Adrenal gland (tissue), 12 donors: ENCODE data around the gene GMEB2. TPM values are rescaled to one million over a fixed set of nuclear protein-coding genes. Genes with fewer than 3 reads are reported as not detected.

Experiments
- DNase-seq, 7 donors: peaks; one replicate each; pipeline ENCODE4 v3.0.0-alpha.2; 2019 to 2020
- H3K27ac ChIP-seq, 5 donors: fragments of 200-600 bp; sonication (generic) in 4 of 5; 1 replicate in 3 of 5; 2 replicates in 2 of 5; pipeline versions ENCODE4 v1.5.1 to v1.8.0; 2016 to 2020; ENCODE audit warnings: mild to moderate bottlenecking in 1 of 5
- H3K27me3 ChIP-seq: fragments of 200-600 bp; 2 replicates; pipeline ENCODE4 v1.8.0; 2021
- H3K36me3 ChIP-seq, 2 donors: fragments of 200-600 bp; replicated peaks in 1 of 2; 1 replicate in 1 of 2; 2 replicates in 1 of 2; pipeline versions ENCODE4 v1.5.1 to v1.8.0; 2018 to 2022
- H3K4me1 ChIP-seq, 2 donors: fragments of 200-600 bp; replicated peaks in 1 of 2; 1 replicate in 1 of 2; 2 replicates in 1 of 2; pipeline versions ENCODE4 v1.5.1 to v1.8.0; 2018 to 2021
- H3K4me3 ChIP-seq, 4 donors: fragments of 200-600 bp; sonication (generic) in 3 of 4; one replicate each; pipeline ENCODE4 v1.5.1; 2016 to 2018
- H3K9me3 ChIP-seq, 3 donors: fragments of 200-600 bp; sonication (generic) in 1 of 3; replicated peaks in 1 of 3; 1 replicate in 2 of 3; 2 replicates in 1 of 3; pipeline versions ENCODE4 v1.5.1 to v1.8.0; 2016 to 2021
- CTCF ChIP-seq, 6 experiments: fragments of 450-650 bp in 4 of 6; fragments of 200-600 bp in 2 of 6; sonication (generic) in 1 of 6; IDR thresholded peaks; 1 replicate in 5 of 6; 2 replicates in 1 of 6; pipeline versions ENCODE4 v1.5.1 to v1.8.0; 2016 to 2021; ENCODE audit warnings: antibody characterized with exemption in 6 of 6, mild to moderate bottlenecking in 2 of 6, moderate library complexity in 1 of 6
- POLR2A ChIP-seq, 2 donors: fragments of 450-650 bp; IDR thresholded peaks; one replicate each; pipeline ENCODE4 v1.6.1; 2017; ENCODE audit warnings: antibody characterized with exemption in 2 of 2, mild to moderate bottlenecking in 2 of 2, moderate library complexity in 1 of 2
- WGBS, 4 donors: extraction: QIAGEN DNeasy Blood & Tissue Kit in 2 of 4; methylation state at CpG; one replicate each; pipeline versions ENCODE4 v1.1.5 to v1.1.7; 2013 to 2017; 5-methylcytosine and 5-hydroxymethylcytosine counted together
- intact Hi-C, 2 donors: fragments of 100-400 bp; cut with DNase I; formaldehyde crosslinking; loops; one replicate each; pipeline versions ENCODE4 v1.14.1 to v1.15.0; 2022 to 2023
- polyA plus RNA-seq, 3 donors: library from polyadenylated mRNA; stranded (reverse); fragments of 200-250 nt in 2 of 3; fragments of 350-450 nt in 1 of 3; fragmentation: Illumina TruSeq in 1 of 3; extraction: RNeasy Lipid Tissue Mini Kit (QIAGEN cat#74804) in 1 of 3; gene quantifications; one replicate each; pipeline ENCODE4 v1.2.3, GENCODE V29; 2013 to 2014
- total RNA-seq, 9 donors: library from RNA; depleted of rRNA in 4 of 9; stranded (reverse); fragments of >200 nt in 4 of 9; fragments of 120-200 nt in 1 of 9; fragmentation: NEBNext Ultra II Directional in 1 of 9; extraction: Animal tissue kit (Norgen Biotek cat#: 25700) in 1 of 9; gene quantifications; one replicate each; pipeline versions ENCODE4 v1.1.0 to v1.2.4, GENCODE V29; 2013 to 2023
- donor health status: healthy with polysubstance abuse.
- donor health status: Bipolar disorder and iron deficiency.
- donor health status: DM: yes; HTN: yes; CAD: no.
- donor health status: DM: no; HTN: no; CAD: no.
- donor health status: DM: no; HTN: no; CAD: no.
- donor health status: DM: yes; HTN: yes; CAD: no.

Gene GMEB2
- total and polyA plus RNA-seq, 12 donors: 4.2 to 18.2 (median 12.5) TPM

- no peak for TF ChIP-seq CTCF (IDR thresholded peaks at IDR 0.05)
- TF ChIP-seq POLR2A (IDR thresholded peaks at IDR 0.05): no peak
- Histone ChIP-seq H3K36me3 (no peaks in the 10 kb centered on the region), H3K9me3 (no peaks in the 10 kb centered on the region), H3K4me1 (no peaks in the 10 kb centered on the region), H3K4me3 (no peak overlapping the region), H3K27me3 (peaks cover 10% of the 10 kb centered on the region), H3K27ac (no peak overlapping the region)
- intact Hi-C loops: no loop called here
- no peak for DNase-seq
- WGBS, 4 donors: 45 to 58% (median 52%) methylated on average over 7 to 11 of the region's 11 CpGs
Measured at GRCh38 chr20:63548542-63548941, 78.4 kb downstream of the GMEB2 start.

GRCh38 chr20:63547725-63548480 lies 79.0 kb downstream of the GMEB2 start, which contains the start of gene SRMS:
SRMS (minus strand) TSS chr20:63547749; CDS start chr20:63547463, 286 bp downstream.
- TF ChIP-seq CTCF (IDR thresholded peaks at IDR 0.05) (no peak), POLR2A (IDR thresholded peaks at IDR 0.05) (no peak)
- no peaks in the 10 kb centered on the region for H3K9me3 ChIP-seq
- H3K27me3 ChIP-seq: peaks cover 10% of the 10 kb centered on the region
- no peaks in the 10 kb centered on the region for H3K4me1 ChIP-seq
- no peak within 1 kb of the TSS for H3K4me3 ChIP-seq
- H3K27ac ChIP-seq: no peak within 1 kb of the TSS
- WGBS, 4 donors: 57 to 87% (median 63%) methylated on average over 5 to 35 of the region's 35 CpGs
- intact Hi-C loops: no loop called here
- H3K36me3 ChIP-seq: no peaks in the 10 kb centered on the region
- no peak for DNase-seq

- no peaks in the 10 kb centered on the region for H3K36me3 ChIP-seq
- 54 to 76% (median 65%) methylated on average over 16 to 58 of the region's 58 CpGs for WGBS, 4 donors
- no peak overlapping the region for H3K4me3 ChIP-seq
- no peak overlapping the region for H3K27ac ChIP-seq
- H3K27me3 ChIP-seq: peaks cover 10% of the 10 kb centered on the region
- H3K4me1 ChIP-seq: no peaks in the 10 kb centered on the region
- intact Hi-C loops: no loop called here
- H3K9me3 ChIP-seq: no peaks in the 10 kb centered on the region
- TF ChIP-seq CTCF (IDR thresholded peaks at IDR 0.05) (no peak), POLR2A (IDR thresholded peaks at IDR 0.05) (no peak)
- no peak for DNase-seq
Measured at GRCh38 chr20:63546956-63547724, 79.8 kb downstream of the GMEB2 start.

GRCh38 chr20:63546256-63546955 lies 80.5 kb downstream of the GMEB2 start:
- Histone ChIP-seq H3K36me3 (no peaks in the 10 kb centered on the region), H3K4me3 (no peak overlapping the region), H3K27me3 (peaks cover 10% of the 10 kb centered on the region), H3K4me1 (no peaks in the 10 kb centered on the region), H3K9me3 (no peaks in the 10 kb centered on the region), H3K27ac (no peak overlapping the region)
- 78 to 84% (median 82%) methylated on average over 5 to 20 of the region's 20 CpGs for WGBS, 4 donors
- intact Hi-C loops: no loop called here
- no peak for TF ChIP-seq CTCF (IDR thresholded peaks at IDR 0.05)
- TF ChIP-seq POLR2A (IDR thresholded peaks at IDR 0.05): no peak
- DNase-seq: no peak
